GM10266 (cell line): ENCODE results near the gene TMTC1.

Experiments
- DNase-seq: peaks from one replicate; pipeline ENCODE4 v3.0.0; 2012; ENCODE audit errors: extremely low spot score
- TF ChIP-seq, protein P1 (sequence below): IDR thresholded peaks from 2 replicates; pipeline ENCODE4 v1.5.1; 2012; ENCODE audit warnings: mild to moderate bottlenecking, low read depth; ENCODE audit not compliant: control insufficient read depth, insufficient read depth; ENCODE audit errors: missing control alignments

TMTC1 gene

DNA sequence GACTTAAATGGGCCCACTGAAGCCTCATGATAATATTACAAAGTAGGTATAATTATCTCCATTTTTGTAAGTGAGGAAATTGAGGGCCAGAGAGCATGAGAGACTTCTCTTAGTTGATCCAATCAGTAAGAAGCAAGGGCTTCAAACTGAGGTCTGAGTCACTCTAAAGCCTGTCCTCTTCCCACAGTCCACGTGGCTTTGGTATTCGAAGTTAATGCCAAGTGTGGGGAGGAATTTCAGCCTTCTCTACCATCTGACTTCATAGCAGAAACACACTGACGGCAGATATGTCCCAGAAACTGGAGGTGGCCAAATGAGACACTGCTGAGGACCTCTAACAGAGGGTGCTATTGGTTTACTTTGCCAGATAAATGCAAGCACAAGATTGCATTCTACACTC is 171.8 kb downstream of the TMTC1 start:
- TF ChIP-seq, protein P1, sequence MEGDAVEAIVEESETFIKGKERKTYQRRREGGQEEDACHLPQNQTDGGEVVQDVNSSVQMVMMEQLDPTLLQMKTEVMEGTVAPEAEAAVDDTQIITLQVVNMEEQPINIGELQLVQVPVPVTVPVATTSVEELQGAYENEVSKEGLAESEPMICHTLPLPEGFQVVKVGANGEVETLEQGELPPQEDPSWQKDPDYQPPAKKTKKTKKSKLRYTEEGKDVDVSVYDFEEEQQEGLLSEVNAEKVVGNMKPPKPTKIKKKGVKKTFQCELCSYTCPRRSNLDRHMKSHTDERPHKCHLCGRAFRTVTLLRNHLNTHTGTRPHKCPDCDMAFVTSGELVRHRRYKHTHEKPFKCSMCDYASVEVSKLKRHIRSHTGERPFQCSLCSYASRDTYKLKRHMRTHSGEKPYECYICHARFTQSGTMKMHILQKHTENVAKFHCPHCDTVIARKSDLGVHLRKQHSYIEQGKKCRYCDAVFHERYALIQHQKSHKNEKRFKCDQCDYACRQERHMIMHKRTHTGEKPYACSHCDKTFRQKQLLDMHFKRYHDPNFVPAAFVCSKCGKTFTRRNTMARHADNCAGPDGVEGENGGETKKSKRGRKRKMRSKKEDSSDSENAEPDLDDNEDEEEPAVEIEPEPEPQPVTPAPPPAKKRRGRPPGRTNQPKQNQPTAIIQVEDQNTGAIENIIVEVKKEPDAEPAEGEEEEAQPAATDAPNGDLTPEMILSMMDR, result no peak
- no peak for DNase-seq

DNA sequence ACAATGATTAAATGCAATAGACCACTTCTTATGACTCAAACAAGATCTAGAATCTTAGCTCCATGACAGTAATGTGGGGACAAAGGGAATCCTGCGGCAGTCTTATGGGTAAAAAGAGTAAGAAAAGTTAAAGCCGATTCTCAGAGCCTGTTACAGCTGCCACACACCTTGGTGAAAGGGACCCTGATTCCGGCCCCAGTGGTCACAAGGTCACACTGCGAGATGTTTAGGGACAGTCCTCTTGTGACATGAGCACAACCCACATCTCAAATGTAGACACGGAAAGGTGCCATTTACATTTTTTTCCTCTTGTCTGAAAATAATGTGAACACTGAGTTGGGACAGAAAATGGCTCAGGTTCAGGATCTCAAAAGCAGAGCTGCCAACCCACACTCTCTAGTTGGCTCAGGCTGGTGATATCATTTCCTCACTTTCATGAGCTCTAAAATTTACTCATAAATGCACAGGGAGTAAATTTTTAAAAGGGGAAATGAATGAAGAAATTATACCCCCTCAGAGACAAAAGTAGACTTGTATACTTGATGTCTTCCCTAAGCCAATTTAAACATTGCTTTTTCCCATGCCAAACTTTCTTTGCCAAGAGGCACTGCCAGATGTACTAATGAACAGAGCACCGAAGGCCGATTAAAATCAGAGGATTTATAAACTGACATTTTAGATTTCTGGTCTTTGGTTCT is 173.1 kb downstream of the TMTC1 start:
- TF ChIP-seq, protein P1, result no peak

DNA sequence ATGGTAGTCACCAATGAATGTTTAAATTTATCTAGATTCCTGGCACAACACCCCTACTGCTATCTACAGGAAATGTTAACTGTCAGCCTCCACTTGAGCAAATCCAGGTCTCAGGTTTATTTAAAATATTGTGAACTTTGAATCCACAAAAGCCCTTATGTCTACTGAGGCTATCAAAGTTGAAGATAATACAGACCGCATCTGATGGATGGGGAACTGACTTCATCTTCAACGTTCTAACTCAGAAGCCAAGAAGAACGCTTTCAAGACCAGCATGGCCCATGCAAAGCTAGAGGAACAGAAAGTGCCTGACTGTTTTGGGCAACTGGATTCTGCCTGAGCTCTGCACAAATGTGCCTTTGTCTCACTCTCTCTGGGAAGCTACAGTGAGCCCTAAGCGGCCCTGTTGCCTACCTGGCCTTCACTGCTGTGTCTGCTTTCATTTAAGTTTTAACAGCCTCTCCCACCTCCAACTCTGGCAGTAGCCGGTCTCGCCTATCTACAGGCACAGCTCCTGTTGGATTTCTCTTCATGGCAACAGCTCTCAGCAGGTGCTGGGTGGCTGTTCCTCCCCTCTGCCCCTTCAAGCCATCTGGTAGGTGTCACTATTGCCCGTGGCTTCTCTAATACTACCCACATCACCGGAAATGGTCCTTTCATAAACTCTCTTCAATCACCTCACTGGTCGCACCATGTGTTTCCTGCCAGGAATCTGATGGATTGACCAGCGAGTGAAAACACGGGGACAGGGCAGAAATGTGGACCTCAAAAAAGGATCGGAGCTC is 174.1 kb downstream of the TMTC1 start:
- TF ChIP-seq, protein P1, result no peak
- DNase-seq, result no peak

More for the DNA sequence above, 173.1 kb downstream of the TMTC1 start:
- DNase-seq, result no peak

DNA sequence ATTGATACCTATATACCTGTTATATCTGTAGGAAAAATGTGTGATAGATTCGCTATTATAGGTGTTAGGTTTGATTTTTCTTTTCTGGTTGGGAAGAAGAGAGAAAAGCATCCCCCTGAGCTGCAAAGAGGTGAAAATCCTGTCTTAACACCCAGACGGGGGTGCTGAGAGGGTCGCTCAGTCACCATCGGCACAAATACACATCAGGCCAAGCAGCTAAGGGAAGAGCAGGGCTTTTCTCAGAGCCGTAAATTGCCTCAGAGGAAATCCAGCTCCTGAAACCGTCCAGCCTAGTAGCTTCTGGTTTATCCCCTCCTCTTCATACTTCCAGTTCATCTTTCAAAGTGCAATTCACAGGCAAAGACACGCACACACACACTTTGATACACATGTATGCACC is 175.2 kb downstream of the TMTC1 start:
- DNase-seq, result no peak
- TF ChIP-seq, protein P1, result no peak

DNA sequence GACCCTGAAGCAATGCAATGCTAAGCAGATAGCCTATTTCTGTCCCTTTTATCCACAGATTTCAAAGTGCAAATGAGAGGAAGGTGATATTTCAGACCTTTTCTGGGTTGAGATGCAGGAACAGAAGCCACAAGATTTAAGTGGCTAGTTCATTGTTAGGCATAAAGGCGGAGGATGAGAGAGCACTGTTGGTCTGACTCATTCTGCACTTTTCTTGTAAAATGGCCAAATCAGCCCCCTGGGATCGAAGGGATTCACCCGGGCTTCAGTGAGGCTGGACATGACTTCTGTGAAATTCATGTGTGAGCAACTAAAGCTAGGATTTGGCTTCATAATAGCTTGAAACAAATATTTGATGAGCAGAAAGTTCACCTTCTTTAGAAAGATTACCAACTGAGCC is 184.4 kb downstream of the TMTC1 start:
- TF ChIP-seq, protein P1, result no peak
- DNase-seq, result no peak

DNA sequence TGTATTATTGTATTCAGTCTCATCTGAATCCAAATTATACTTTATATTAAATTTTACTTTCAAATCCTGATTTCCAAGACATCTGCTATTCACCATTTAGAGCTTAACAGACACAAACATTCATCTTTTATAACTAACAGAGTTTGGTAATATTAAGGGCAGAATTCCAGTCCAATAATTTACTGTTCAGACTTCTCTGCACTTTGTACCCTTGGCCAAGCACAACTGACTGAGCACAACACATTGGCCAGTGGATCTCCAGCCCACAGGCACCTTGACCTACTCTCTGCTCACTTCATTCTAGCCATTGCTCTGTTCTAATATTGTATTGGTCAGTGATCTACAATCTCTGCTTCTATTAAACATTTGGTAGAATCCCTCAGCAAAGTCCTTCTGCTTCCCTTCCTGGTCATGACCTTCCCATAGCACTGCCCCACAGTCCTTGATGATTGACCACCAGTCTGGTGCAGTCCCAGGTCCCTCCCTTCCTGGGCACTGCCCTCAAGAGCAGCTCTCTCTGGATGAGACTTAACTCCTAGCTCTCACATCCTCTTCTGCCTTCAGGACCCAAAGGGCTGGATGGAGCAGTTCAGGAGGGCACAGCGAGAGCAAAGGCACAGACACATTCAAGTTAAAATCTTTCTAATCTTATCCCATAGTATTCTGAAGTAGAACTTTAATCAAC is 188.5 kb downstream of the TMTC1 start:
- TF ChIP-seq, protein P1, result no peak
- no peak for DNase-seq

DNA sequence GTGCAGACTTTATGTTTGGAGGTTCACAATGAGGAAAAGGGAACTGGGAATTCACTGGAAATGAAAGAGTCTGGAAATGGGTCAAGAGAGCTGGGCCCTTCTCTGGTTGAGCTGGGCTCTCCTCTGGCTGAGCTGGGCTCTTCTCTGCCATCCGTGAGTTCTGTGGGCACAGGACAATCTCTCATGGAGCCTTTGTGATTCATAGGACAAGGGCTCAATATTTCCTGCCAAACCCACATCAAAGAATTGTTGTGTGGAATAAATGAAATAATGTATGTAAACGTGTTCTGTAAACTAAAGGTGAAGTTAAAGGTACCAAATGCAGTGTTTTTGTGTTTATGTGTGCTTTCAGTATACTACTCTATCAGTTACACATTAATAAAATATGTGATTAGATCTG is 190.7 kb downstream of the TMTC1 start:
- TF ChIP-seq, protein P1, result no peak
- DNase-seq, result no peak
